ENCODE measurements around the gene LSR.
"Not testable (repeated sequence)": the region's sequence is repeated elsewhere in the genome, so short reads cannot be mapped to it uniquely, and the experiment has no call there.

LSR gene

DNA sequence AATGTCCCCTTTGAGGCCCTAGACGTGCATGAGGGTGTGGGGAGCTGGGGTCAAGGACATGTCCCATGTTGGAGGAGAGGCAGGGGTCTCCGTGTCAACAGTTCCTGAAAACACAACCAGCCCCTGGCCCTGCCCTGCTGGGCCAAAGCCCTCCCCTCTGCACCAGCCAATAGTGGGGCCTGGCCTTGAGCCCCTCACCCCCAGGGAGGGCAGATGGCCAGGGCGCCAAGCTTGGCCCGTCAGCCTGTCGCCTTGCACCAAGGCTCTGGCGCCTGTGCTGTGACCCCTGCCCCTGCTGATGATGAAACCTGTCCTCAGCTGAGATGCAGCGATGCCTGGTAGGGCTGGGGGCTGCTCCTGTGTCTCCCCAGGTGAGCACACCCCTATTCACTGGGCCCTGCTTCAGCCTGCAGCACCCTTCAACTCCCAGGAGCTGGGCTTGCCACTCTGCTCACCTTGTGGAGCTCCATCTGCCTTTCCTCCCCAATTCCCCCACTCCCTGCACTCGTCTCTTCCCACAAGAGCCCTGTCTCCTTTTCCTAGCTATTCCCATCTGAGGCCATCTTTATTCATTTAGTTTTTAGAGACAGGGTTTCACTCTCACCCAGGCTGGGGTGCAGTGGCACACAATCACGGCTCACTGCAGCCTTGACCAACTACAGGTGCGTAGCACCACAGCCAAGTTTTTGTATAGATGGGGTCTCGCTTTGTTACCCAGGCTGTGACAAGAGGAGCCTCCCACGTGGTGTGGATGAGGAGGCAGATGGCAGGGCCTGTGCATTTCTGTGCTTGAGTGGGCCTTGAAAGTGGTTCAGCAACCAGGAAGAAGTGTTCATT lies 31.4 kb downstream of the LSR start:
- in situ Hi-C loops (cut with MboI; ENCODE audit: low sequenced_read_pairs), result no loop called here

DNA sequence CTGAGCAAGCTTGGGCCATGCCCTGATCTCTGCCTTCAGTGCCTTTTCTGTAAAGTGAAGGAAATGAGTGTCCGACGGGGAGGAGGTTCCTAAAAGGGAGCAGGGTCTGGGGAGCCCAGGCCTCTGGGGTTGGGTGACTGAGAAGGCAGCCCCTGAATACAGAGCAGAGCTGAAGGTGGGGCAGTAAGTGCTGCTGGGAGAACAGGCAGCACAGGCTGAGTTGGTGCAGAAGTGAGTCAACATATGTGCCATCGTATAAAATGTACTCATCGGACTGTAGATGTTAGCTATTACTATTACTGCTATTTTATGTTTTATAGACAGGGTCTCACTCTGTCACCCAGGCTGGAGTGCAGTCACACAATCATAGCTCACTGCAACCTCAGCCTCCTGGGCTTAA lies 32.5 kb downstream of the LSR start:
- in situ Hi-C loops (cut with MboI; ENCODE audit: low sequenced_read_pairs), result no loop called here

- in situ Hi-C loops (cut with MboI; ENCODE audit: low sequenced_read_pairs), result no loop called here
Observed at GRCh38 chr19:35284153-35285094, 35.6 kb downstream of the LSR start.

DNA sequence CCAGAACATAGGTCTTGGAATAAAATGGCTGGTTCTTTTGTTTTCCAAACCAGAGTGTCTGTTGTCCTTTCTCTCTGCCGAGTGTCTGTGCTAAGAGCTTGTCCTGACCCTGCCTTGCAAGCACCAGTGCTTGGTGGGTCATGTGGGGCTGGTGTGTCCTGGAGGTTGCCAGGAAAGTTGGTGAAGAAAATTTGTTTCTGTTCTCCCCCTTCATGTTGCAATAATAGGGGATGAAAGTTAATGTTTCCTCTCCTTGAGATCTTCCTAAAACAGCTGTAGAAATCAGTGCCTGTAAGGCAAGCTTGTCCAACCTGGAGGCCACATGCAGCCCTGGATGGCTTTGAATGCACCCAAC lies 36.3 kb downstream of the LSR start:
- in situ Hi-C loops (cut with MboI; ENCODE audit: low sequenced_read_pairs), result no loop called here

GRCh38 chr19:35285465-35285864 lies 36.7 kb downstream of the LSR start:
- in situ Hi-C loops (cut with MboI; ENCODE audit: low sequenced_read_pairs), result not testable (repeated sequence)

DNA sequence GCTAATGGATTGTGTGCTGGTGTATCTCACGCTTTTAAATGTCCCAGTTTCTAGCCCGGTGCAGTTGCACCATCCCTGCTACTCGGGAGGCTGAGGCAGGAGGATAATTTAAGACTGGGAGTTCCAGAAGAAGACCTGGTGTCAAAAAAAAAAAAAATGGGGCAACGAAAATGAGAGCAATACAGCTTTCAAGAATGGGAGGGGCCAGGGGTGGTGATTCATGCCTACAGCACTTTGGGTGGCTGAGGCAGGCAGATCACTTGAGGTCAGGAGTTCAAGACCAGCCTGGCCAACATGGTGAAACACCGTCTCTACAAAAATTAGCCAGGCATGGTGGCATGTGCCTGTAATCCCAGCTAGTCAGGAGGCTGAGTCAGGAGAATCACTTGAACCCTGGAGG lies 37.3 kb downstream of the LSR start:
- in situ Hi-C loops (cut with MboI; ENCODE audit: low sequenced_read_pairs), result not testable (repeated sequence)

- in situ Hi-C loops (cut with MboI; ENCODE audit: low sequenced_read_pairs), result no loop called here
Observed at GRCh38 chr19:35287713-35288112, 38.9 kb downstream of the LSR start.

DNA sequence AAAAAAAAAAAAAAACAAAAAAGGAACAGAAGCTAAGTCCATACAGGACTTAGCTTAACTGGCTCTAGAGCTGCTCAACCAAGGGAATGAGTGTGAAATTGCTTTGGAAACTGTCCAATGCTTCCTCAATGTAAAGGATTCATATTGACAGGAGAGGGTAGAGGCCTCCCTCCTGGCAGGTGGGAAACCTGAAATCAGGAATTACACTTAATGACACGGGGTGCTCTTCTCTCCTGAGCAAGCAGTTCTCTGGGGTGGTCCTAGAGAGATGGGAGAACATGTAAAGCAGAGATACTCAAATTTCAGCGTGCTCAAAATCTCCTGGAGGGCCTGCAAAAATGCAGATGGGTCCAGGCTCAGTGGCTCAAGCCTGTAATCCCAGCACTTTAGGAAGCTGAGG lies 39.5 kb downstream of the LSR start:
- in situ Hi-C loops (cut with MboI; ENCODE audit: low sequenced_read_pairs), result no loop called here

DNA sequence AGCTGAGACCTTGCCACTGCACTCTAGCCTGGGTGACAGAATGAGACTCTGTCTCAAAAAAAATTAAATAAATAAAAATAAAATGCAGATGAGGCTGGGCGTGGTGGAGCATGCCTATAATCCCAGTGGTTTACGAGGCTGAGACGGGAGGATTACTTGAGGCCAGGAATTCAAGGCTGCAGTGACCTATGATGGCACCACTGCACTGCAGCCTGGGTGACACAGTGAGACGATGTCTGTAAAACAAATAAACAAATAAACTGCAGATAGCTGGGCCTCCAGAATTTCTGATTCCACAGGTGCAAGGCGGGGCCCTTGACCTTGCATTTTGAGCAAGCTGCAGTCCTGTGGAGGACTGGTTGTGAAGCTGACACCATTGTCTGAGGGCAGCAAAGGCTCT lies 40.1 kb downstream of the LSR start:
- in situ Hi-C loops (cut with MboI; ENCODE audit: low sequenced_read_pairs), result no loop called here

DNA sequence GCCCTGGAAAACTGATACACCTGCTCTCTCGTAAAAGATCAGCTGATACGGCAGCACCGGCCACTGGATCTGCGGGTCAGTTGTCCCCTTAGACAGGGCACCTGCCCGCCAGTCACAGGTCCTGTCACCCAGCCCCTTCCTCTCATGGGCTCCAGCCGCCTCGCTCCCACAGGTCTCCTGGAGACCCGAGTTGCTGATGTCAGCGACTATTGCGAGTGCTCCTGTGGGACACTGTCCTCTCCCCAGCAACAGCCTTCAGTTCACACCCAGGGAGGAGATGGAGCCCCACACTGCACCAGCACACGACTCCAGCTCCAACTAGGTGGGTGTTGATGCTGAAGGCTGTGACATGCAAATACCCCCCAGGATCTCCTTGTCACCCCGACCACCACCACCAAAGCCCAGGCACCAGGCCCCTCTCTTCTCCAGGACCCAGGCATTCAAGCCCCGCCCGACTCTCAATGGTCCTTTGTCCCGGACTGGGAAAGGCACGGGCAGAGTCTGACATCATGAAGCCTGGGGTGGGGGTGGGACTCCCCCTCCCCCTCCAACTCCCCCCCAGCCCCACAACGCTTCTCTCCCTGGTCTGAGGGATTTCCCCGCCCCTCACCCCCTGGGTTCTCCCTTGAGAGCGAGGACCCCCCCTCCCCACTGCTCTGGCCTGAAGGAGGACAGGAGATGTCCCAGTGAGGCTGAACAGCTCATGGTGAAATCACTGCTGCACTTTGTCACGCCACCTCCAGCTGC lies 41.8 kb downstream of the LSR start:
- in situ Hi-C loops (cut with MboI; ENCODE audit: low sequenced_read_pairs), result no loop called here

- in situ Hi-C loops (cut with MboI; ENCODE audit: low sequenced_read_pairs), result no loop called here
Observed at GRCh38 chr19:35291259-35291658, 42.5 kb downstream of the LSR start.

GRCh38 chr19:35291916-35292315 lies 43.1 kb downstream of the LSR start, which contains the start of gene MAG:
TSS of gene MAG (plus strand) at chr19:35292161. CDS start at chr19:35295409, 3,248 bp downstream.
- in situ Hi-C loops (cut with MboI; ENCODE audit: low sequenced_read_pairs), result no loop called here

- in situ Hi-C loops (cut with MboI; ENCODE audit: low sequenced_read_pairs), result no loop called here
Observed at GRCh38 chr19:35292421-35293362, 43.9 kb downstream of the LSR start.

GRCh38 chr19:35293363-35293739 lies 44.5 kb downstream of the LSR start:
- in situ Hi-C loops (cut with MboI; ENCODE audit: low sequenced_read_pairs), result no loop called here

GRCh38 chr19:35293808-35294207 lies 45.0 kb downstream of the LSR start:
- in situ Hi-C loops (cut with MboI; ENCODE audit: low sequenced_read_pairs), result no loop called here

- in situ Hi-C loops (cut with MboI; ENCODE audit: low sequenced_read_pairs), result no loop called here
Observed at GRCh38 chr19:35294328-35294727, 45.5 kb downstream of the LSR start.

GRCh38 chr19:35294859-35295791 lies 46.3 kb downstream of the LSR start:
- in situ Hi-C loops (cut with MboI; ENCODE audit: low sequenced_read_pairs), result no loop called here

DNA sequence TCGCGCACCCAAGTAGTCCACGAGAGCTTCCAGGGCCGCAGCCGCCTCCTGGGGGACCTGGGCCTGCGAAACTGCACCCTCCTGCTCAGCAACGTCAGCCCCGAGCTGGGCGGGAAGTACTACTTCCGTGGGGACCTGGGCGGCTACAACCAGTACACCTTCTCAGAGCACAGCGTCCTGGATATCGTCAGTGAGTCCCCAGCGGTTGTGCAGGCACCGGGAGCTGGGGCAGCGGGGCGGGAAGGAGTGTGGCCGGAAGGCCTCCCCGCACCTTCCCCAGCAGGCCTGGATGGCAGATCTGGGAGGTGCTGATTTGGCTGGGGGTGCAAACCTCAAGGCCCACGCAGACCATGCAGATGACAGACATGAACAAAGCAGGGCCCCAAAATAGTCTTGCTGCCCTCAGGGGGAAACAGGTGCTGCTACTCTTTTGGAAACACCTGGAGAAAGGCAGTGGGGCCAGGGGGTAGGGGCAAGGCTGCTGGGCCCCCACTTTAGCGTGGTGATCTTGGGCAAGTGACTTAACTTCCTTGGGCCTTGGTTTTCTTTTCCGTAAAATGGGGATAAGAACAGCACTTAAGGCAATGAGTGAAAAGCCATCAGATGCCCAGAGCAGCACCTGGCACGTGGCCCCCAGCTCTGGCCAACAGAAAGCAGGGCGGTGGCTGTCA lies 47.1 kb downstream of the LSR start:
- in situ Hi-C loops (cut with MboI; ENCODE audit: low sequenced_read_pairs), result no loop called here
